ENCODE results near the gene ENTPD6.

ENTPD6 gene

DNA sequence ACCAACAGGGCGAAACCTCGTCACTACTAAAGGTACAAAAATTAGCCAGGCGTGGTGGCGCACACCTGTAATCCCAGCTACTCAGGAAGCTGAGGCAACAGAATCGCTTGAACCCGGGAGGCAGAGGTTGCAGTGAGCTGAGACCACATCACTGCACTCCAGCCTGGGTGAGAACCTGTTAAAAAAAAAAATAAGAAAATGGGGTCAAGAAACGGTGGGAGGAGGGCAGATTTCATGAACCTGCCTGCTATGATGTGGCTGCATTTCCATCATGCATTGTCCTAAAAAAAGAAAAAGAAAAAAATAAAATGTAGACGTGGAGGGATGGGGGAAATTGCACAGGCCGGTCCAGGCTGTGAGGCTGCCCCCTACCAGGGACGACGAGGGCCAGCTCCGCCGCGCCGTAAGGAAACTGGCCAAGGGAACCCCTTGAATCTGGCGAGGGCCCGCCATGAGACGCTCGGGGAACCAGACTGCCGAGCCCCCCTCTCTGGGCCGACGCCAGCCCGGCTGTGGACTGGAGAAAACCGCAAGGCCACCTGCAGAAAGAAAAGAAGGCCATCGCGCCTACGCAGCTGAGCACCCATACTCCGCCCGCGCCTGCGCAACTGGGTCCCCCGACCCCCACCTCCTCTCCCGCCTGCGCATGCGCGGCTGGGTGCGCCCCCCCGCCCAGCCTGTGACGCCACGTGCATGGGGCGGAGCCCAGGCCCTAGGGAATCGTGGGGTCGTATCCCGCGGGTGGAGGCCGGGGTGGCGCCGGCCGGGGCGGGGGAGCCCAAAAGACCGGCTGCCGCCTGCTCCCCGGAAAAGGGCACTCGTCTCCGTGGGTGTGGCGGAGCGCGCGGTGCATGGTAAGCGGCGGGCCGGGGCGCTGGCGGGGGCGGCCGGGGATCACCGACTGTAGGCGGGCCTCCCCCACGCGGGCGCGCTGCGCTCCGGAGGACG, at the start of gene ENTPD6:
Gene ENTPD6 (plus strand): TSS at position 699 of the 948 bp plus-strand sequence. CDS start 10,825 bp downstream, outside the sequence.
- H3K9me3 ChIP-seq (ENCODE audit: control insufficient read depth, insufficient read depth, low read length): no peaks in the 10 kb centered on the region
- peaks cover 19% of the 10 kb centered on the region for H3K27me3 ChIP-seq (ENCODE audit: control insufficient read depth, low read length)
- H3K9me2 ChIP-seq (replicated peaks; ENCODE audit: control insufficient read depth, low read length): no peaks in the 10 kb centered on the region
- peaks cover 22% of the 10 kb centered on the region for H3K4me1 ChIP-seq (ENCODE audit: control insufficient read depth, low read length)
- TF ChIP-seq, protein P1, sequence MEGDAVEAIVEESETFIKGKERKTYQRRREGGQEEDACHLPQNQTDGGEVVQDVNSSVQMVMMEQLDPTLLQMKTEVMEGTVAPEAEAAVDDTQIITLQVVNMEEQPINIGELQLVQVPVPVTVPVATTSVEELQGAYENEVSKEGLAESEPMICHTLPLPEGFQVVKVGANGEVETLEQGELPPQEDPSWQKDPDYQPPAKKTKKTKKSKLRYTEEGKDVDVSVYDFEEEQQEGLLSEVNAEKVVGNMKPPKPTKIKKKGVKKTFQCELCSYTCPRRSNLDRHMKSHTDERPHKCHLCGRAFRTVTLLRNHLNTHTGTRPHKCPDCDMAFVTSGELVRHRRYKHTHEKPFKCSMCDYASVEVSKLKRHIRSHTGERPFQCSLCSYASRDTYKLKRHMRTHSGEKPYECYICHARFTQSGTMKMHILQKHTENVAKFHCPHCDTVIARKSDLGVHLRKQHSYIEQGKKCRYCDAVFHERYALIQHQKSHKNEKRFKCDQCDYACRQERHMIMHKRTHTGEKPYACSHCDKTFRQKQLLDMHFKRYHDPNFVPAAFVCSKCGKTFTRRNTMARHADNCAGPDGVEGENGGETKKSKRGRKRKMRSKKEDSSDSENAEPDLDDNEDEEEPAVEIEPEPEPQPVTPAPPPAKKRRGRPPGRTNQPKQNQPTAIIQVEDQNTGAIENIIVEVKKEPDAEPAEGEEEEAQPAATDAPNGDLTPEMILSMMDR (IDR thresholded peaks at IDR 0.05; ENCODE audit: low read depth, low read length, poor library complexity, severe bottlenecking): no peak
- TF ChIP-seq EZH2phosphoT487 (IDR thresholded peaks at IDR 0.05; ENCODE audit: borderline replicate concordance, low read length): no peak
- H3K36me3 ChIP-seq (ENCODE audit: control insufficient read depth, low read length): peaks cover 3% of the 10 kb centered on the region; the same call in 1 of the 2 replicates
- H4K20me1 ChIP-seq (ENCODE audit: control insufficient read depth, insufficient read depth, low read depth, low read length): no peaks in the 10 kb centered on the region
- peaks cover 37% of the 10 kb centered on the region for H3K79me2 ChIP-seq (ENCODE audit: control insufficient read depth, low read length)
- peak within 1 kb of the TSS; percentile 39 for H3K27ac ChIP-seq (ENCODE audit: low read depth, low read length)
- peak within 1 kb of the TSS; percentile 93 for H3K4me2 ChIP-seq (ENCODE audit: low read length)
- peaks cover 2% of the 10 kb centered on the region; the same call in 1 of the 2 replicates for H3F3A ChIP-seq (ENCODE audit: control insufficient read depth, insufficient read depth)
- peak within 1 kb of the TSS; percentile 97 for H3K4me3 ChIP-seq (ENCODE audit: low read length)

DNA sequence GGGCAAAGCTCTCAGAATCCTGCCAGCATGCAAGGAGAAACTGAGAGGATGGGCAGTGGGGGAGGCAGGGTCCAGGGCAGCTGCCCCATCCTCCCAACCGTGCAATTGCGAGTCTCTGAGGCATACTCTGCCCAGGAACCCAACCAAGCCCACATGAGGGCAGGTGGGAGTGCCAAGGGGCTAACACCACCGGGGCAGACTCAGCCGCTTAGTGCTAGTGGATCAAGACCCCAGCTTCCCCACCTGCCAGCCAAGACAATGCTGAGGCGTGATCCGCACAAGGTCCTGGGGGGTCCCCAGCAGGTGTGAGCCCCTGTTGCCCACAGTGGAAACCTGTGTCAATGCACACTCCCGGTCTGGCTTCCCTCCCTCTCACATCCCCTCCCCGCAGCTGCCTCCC, 48.5 kb upstream of the ENTPD6 start:
- Histone ChIP-seq H3K9me3 (ENCODE audit: control insufficient read depth, insufficient read depth, low read length) (no peaks in the 10 kb centered on the region), H4K20me1 (ENCODE audit: control insufficient read depth, insufficient read depth, low read depth, low read length) (no peaks in the 10 kb centered on the region), H3K27me3 (ENCODE audit: control insufficient read depth, low read length) (peaks cover 11% of the 10 kb centered on the region), H3K4me1 (ENCODE audit: control insufficient read depth, low read length) (no peaks in the 10 kb centered on the region), H3K4me3 (ENCODE audit: low read length) (no peak overlapping the region), H3F3A (ENCODE audit: control insufficient read depth, insufficient read depth) (no peaks in the 10 kb centered on the region), H3K36me3 (ENCODE audit: control insufficient read depth, low read length) (no peaks in the 10 kb centered on the region), H3K79me2 (ENCODE audit: control insufficient read depth, low read length) (no peaks in the 10 kb centered on the region), H3K27ac (ENCODE audit: low read depth, low read length) (no peak overlapping the region), H3K4me2 (ENCODE audit: low read length) (no peak overlapping the region), H3K9me2 (replicated peaks; ENCODE audit: control insufficient read depth, low read length) (no peaks in the 10 kb centered on the region)
- TF ChIP-seq, protein P1 (IDR thresholded peaks at IDR 0.05; ENCODE audit: low read depth, low read length, poor library complexity, severe bottlenecking): no peak
- TF ChIP-seq EZH2phosphoT487 (IDR thresholded peaks at IDR 0.05; ENCODE audit: borderline replicate concordance, low read length): no peak

DNA sequence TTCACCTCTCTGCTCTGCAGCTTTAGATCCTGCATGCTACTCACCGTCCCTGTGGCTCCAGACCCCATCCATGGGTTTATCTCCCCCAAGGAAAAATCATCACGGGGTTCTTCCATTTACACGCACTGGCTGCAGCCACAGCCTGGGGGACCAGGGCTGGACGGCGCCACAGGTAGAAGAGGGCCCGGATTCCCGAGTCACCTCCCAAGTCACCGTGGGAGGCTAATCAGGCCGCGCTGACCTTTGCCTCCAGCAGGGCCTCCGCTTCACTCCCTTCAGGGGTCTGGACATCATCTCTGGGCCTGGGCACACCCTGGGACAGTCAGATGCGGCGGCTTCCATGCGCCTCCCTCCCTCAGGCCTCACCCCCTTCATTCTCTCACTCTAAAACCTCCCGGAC, 47.8 kb upstream of the ENTPD6 start:
- H3K9me3 ChIP-seq (ENCODE audit: control insufficient read depth, insufficient read depth, low read length): no peaks in the 10 kb centered on the region
- TF ChIP-seq EZH2phosphoT487 (IDR thresholded peaks at IDR 0.05; ENCODE audit: borderline replicate concordance, low read length): no peak
- TF ChIP-seq, protein P1 (IDR thresholded peaks at IDR 0.05; ENCODE audit: low read depth, low read length, poor library complexity, severe bottlenecking): no peak
- H3K4me3 ChIP-seq (ENCODE audit: low read length): no peak overlapping the region
- H3K36me3 ChIP-seq (ENCODE audit: control insufficient read depth, low read length): no peaks in the 10 kb centered on the region
- H3K27me3 ChIP-seq (ENCODE audit: control insufficient read depth, low read length): peaks cover 7% of the 10 kb centered on the region; the same call in 1 of the 2 replicates
- no peaks in the 10 kb centered on the region for H4K20me1 ChIP-seq (ENCODE audit: control insufficient read depth, insufficient read depth, low read depth, low read length)
- no peaks in the 10 kb centered on the region for H3K4me1 ChIP-seq (ENCODE audit: control insufficient read depth, low read length)
- H3K27ac ChIP-seq (ENCODE audit: low read depth, low read length): no peak overlapping the region
- no peaks in the 10 kb centered on the region for H3F3A ChIP-seq (ENCODE audit: control insufficient read depth, insufficient read depth)
- H3K79me2 ChIP-seq (ENCODE audit: control insufficient read depth, low read length): no peaks in the 10 kb centered on the region
- no peak overlapping the region for H3K4me2 ChIP-seq (ENCODE audit: low read length)
- H3K9me2 ChIP-seq (replicated peaks; ENCODE audit: control insufficient read depth, low read length): no peaks in the 10 kb centered on the region

Measured in DOHH2 (cell line).